Body of pancreas (tissue), 4 donors: Measurements from ENCODE around the gene CPLANE2.

Source experiments
- CTCF ChIP-seq, 7 experiments: fragments of 450-650 bp in 4 of 7; fragments of 200-600 bp in 3 of 7; sonication (generic) in 3 of 7; IDR thresholded peaks; one replicate each; pipeline ENCODE4 v1.5.1; 2016 to 2019; ENCODE audit warnings: antibody characterized with exemption in 7 of 7
- POLR2A ChIP-seq, 3 donors: fragments of 450-650 bp; IDR thresholded peaks; one replicate each; pipeline ENCODE4 v1.6.1; 2016; ENCODE audit warnings: antibody characterized with exemption in 3 of 3, mild to moderate bottlenecking in 2 of 3

GRCh38 chr1:16218674-16219071, 18.3 kb downstream of the CPLANE2 start:
- TF ChIP-seq CTCF (IDR thresholded peaks at IDR 0.05) (no peak), POLR2A (IDR thresholded peaks at IDR 0.05) (no peak)
